B cell (primary cell): ENCODE data around the gene VCL. TPM values are rescaled to one million over a fixed set of nuclear protein-coding genes. Genes with fewer than 3 reads are reported as not detected.

Source experiments
- ATAC-seq: fragments of 200-7000 bp; cut with Tn5 transposase; one replicate; pipeline ENCODE4 v1.10.0; 2021; ENCODE audit warnings: low read depth, mild to moderate bottlenecking, moderate number of reproducible peaks, moderate library complexity
- CTCF ChIA-PET: fragments of 350-600 bp; sonication (Branson Sonifier 250); formaldehyde crosslinking; loops from one replicate; lab custom pipeline; 2021; ENCODE audit warnings: antibody characterized with exemption, inconsistent platforms; lab: Charles Lee
- POLR2A ChIA-PET: fragments of 350-600 bp; sonication (Branson Sonifier 250); formaldehyde crosslinking; loops from one replicate; lab custom pipeline; 2021; ENCODE audit warnings: antibody characterized with exemption; lab: Charles Lee
- DNase-seq: peaks from one replicate; pipeline ENCODE4 v3.0.0; 2013
- H2AFZ ChIP-seq: 2 replicates; pipeline ENCODE4 v1.6.1; 2012; ENCODE audit warnings: mild to moderate bottlenecking, low read depth, low read length; ENCODE audit not compliant: insufficient read depth, poor library complexity, severe bottlenecking
- H3K27ac ChIP-seq, 2 donors: 1 replicate in 1 of 2; 2 replicates in 1 of 2; pipeline ENCODE4 v1.5.1; 2012 to 2013; ENCODE audit warnings: low read length in 2 of 2, mild to moderate bottlenecking in 2 of 2, moderate library complexity in 1 of 2
- H3K27me3 ChIP-seq, 4 experiments: fragments of 200-600 bp in 1 of 4; sonication (generic) in 1 of 4; replicated peaks in 1 of 4; 1 replicate in 2 of 4; 2 replicates in 2 of 4; pipeline versions ENCODE4 v1.6.1 to v1.7.0; 2013 to 2016; ENCODE audit warnings: low read length in 3 of 4, mild to moderate bottlenecking in 2 of 4, mixed read lengths in 1 of 4, moderate library complexity in 1 of 4; ENCODE audit not compliant: insufficient read depth in 4 of 4, control insufficient read depth in 3 of 4; ENCODE audit errors: control extremely low read depth in 1 of 4
- H3K36me3 ChIP-seq, 2 experiments: replicated peaks in 1 of 2; 1 replicate in 1 of 2; 2 replicates in 1 of 2; pipeline versions ENCODE4 v1.6.1 to v1.7.1; 2013; ENCODE audit warnings: low read length in 1 of 2; ENCODE audit not compliant: insufficient read depth in 2 of 2, control insufficient read depth in 1 of 2; ENCODE audit errors: control extremely low read depth in 1 of 2, extremely low read depth in 1 of 2
- H3K4me1 ChIP-seq, 2 donors: fragments of 200-600 bp in 1 of 2; sonication (generic) in 1 of 2; 1 replicate in 1 of 2; 2 replicates in 1 of 2; pipeline versions ENCODE4 v1.5.1 to v1.6.1; 2013 to 2017; ENCODE audit warnings: low read length in 2 of 2; ENCODE audit not compliant: control insufficient read depth in 2 of 2, insufficient read depth in 2 of 2
- H3K4me2 ChIP-seq: replicated peaks from 2 replicates; pipeline ENCODE3; 2012; ENCODE audit warnings: mild to moderate bottlenecking, low read depth, low read length; ENCODE audit not compliant: poor library complexity, severe bottlenecking
- H3K4me3 ChIP-seq, 5 experiments: fragments of 200-600 bp in 1 of 5; sonication (generic) in 1 of 5; 1 replicate in 3 of 5; 2 replicates in 2 of 5; pipeline versions ENCODE4 v1.5.1 to v1.7.0; 2011 to 2016; ENCODE audit warnings: low read length in 4 of 5, mild to moderate bottlenecking in 4 of 5, low read depth in 2 of 5, control low read depth in 1 of 5, moderate library complexity in 1 of 5; ENCODE audit not compliant: insufficient read depth in 1 of 5; ENCODE audit errors: control extremely low read depth in 1 of 5, extremely low read depth in 1 of 5
- H3K79me2 ChIP-seq: fragments of 200-600 bp; sonication (generic); one replicate; pipeline ENCODE4 v1.6.0; 2016; ENCODE audit warnings: low read length; ENCODE audit not compliant: control insufficient read depth, insufficient read depth
- H3K9ac ChIP-seq: fragments of 200-600 bp; sonication (generic); 2 replicates; pipeline ENCODE4 v1.6.1; 2017; ENCODE audit warnings: mild to moderate bottlenecking, low read length, moderate library complexity
- H3K9me3 ChIP-seq, 3 donors: one replicate each; pipeline versions ENCODE4 v1.6.1 to v1.7.1; 2013; ENCODE audit warnings: low read length in 2 of 3; ENCODE audit not compliant: control insufficient read depth in 2 of 3, insufficient read depth in 1 of 3; ENCODE audit errors: control extremely low read depth in 1 of 3
- H4K20me1 ChIP-seq: 2 replicates; pipeline ENCODE4 v1.6.0; 2012; ENCODE audit warnings: mild to moderate bottlenecking, low read length; ENCODE audit not compliant: insufficient read depth, control insufficient read depth, poor library complexity, severe bottlenecking
- H3K27ac Mint-ChIP-seq: one replicate; pipeline ENCODE4 v1.8.0; 2021; ENCODE audit warnings: mixed read lengths
- H3K27me3 Mint-ChIP-seq: one replicate; pipeline ENCODE4 v1.8.0; 2021; ENCODE audit warnings: mixed read lengths
- H3K4me1 Mint-ChIP-seq: one replicate; pipeline ENCODE4 v1.8.0; 2021; ENCODE audit warnings: mixed read lengths
- H3K4me3 Mint-ChIP-seq: one replicate; pipeline ENCODE4 v1.8.0; 2021; ENCODE audit warnings: mixed read lengths
- H3K9me3 Mint-ChIP-seq: one replicate; pipeline ENCODE4 v1.8.0; 2022; ENCODE audit warnings: mixed read lengths; ENCODE audit not compliant: insufficient read depth
- EZH2 ChIP-seq: IDR thresholded peaks from 2 replicates; pipeline ENCODE4 v1.6.1; 2012; ENCODE audit warnings: borderline replicate concordance, low read depth, mild to moderate bottlenecking, moderate library complexity, low read length; ENCODE audit not compliant: insufficient read depth, poor library complexity, severe bottlenecking
- WGBS: methylation state at CpG from one replicate; pipeline ENCODE4 v1.1.5; 2013; ENCODE audit warnings: missing lambda C conversion rate; ENCODE audit not compliant: insufficient coverage; 5-methylcytosine and 5-hydroxymethylcytosine counted together
- intact Hi-C: fragments of 100-400 bp; cut with micrococcal nuclease; formaldehyde crosslinking; loops from one replicate; pipeline ENCODE4 v1.10.0; 2022
- polyA plus RNA-seq: library from polyadenylated mRNA; depleted of rRNA; stranded (reverse); fragments of >200 nt; gene quantifications from 2 replicates; pipeline ENCODE4 v1.2.3, GENCODE V29; 2012
- total RNA-seq, 2 donors: library from RNA; stranded (reverse); fragments of 120-200 nt in 1 of 2; gene quantifications; 1 replicate in 1 of 2; 2 replicates in 1 of 2; pipeline versions ENCODE4 v1.2.3 to v1.2.4, GENCODE V29; 2013 to 2022
- TF ChIP-seq, protein P1 (sequence below): fragments of 200-600 bp; IDR thresholded peaks from one replicate; pipeline ENCODE4 v1.8.0; 2022; ENCODE audit warnings: antibody characterized with exemption, mild to moderate bottlenecking

VCL gene
- total and polyA plus RNA-seq, 2 donors (not counting 1 experiment from before 2014, with no cell fraction given) = 13.1 to 29.8 TPM

DNA sequence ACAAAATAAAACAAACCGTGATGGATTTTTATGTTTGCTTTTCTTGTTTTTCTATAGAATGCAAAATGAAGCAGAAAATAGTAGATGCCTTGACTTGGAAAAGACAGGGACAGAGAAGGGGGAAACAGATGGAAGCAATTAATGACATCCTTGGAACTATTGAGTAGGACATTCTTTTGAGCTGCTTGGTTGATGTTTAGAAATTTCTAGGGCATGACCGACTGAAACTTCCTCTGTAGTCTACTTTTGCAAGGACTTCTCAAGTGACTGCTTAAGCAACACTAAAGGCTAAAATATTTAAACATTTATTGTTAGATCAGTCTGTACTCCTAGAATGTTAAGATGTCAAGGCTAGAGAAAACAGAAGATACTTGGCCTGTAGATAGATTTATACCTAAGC is 49.4 kb downstream of the VCL start:
- no peak for DNase-seq
- H3K27me3 Mint-ChIP-seq = no peaks in the 10 kb centered on the region
- intact Hi-C loops = no loop called here
- peaks cover 10% of the 10 kb centered on the region for H3K79me2 ChIP-seq
- no peaks in the 10 kb centered on the region for H3K9me3 Mint-ChIP-seq
- WGBS = no CpG with 5 or more reads among the region's 2 CpGs
- POLR2A ChIA-PET = interaction anchor here (0.6 kb wide), 1 partner anchor 176 kb away, joined by 4 read pairs; no protein-coding TSS in a partner anchor
- peaks cover 0 to under 1% (median 0%) of the 10 kb centered on the region in 3 donors for H3K9me3 ChIP-seq
- H3K4me3 Mint-ChIP-seq = no peak overlapping the region
- H3K4me3 ChIP-seq = peak overlapping the region in 1 of 5 experiments; percentile 16
- H3K9ac ChIP-seq = no peak overlapping the region
- H2AFZ ChIP-seq = no peak overlapping the region
- peak overlapping the region; percentile 37 for H3K4me2 ChIP-seq
- CTCF ChIA-PET = interaction anchor here (1.0 to 1.5 kb wide), 4 partner anchors 107 to 168 kb away, joined by 3 to 4 read pairs (median 4); no protein-coding TSS in a partner anchor
- H4K20me1 ChIP-seq = no peaks in the 10 kb centered on the region
- peaks cover 0 to 4% of the 10 kb centered on the region in 2 experiments for H3K36me3 ChIP-seq
- peaks cover 27% of the 10 kb centered on the region for H3K4me1 Mint-ChIP-seq
- TF ChIP-seq, protein P1, sequence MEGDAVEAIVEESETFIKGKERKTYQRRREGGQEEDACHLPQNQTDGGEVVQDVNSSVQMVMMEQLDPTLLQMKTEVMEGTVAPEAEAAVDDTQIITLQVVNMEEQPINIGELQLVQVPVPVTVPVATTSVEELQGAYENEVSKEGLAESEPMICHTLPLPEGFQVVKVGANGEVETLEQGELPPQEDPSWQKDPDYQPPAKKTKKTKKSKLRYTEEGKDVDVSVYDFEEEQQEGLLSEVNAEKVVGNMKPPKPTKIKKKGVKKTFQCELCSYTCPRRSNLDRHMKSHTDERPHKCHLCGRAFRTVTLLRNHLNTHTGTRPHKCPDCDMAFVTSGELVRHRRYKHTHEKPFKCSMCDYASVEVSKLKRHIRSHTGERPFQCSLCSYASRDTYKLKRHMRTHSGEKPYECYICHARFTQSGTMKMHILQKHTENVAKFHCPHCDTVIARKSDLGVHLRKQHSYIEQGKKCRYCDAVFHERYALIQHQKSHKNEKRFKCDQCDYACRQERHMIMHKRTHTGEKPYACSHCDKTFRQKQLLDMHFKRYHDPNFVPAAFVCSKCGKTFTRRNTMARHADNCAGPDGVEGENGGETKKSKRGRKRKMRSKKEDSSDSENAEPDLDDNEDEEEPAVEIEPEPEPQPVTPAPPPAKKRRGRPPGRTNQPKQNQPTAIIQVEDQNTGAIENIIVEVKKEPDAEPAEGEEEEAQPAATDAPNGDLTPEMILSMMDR = no peak
- no peak for TF ChIP-seq EZH2
- H3K27me3 ChIP-seq = no peaks in the 10 kb centered on the region
- no peak overlapping the region for H3K27ac Mint-ChIP-seq
- no peak for ATAC-seq
- H3K4me1 ChIP-seq = peaks cover 5 to 12% of the 10 kb centered on the region in 2 donors
- H3K27ac ChIP-seq = no peak overlapping the region

DNA sequence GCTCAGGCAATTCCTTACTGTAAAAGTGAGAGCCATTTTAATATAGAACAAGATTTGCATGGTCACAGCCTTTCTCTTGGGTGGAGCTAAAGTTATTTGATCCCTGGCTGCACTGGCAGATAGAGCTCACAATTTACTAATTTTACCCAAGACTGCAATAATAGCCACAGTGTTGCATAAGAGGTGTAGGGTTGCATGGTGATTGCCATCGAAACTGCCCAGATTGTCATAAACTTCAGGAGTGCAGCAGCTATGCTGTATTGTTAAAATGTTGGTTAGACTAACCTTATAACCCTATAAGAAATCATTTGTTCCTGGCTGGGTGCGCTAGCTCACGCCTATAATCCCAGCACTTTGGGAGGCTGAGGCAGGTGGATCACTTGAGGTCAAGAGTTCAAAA is 50.0 kb downstream of the VCL start:
- peaks cover 13% of the 10 kb centered on the region for H3K79me2 ChIP-seq
- no peaks in the 10 kb centered on the region for H4K20me1 ChIP-seq
- no peaks in the 10 kb centered on the region for H3K9me3 Mint-ChIP-seq
- no peak overlapping the region for H3K27ac ChIP-seq
- H2AFZ ChIP-seq = no peak overlapping the region
- TF ChIP-seq, protein P1 = no peak
- TF ChIP-seq EZH2 = no peak
- H3K27me3 ChIP-seq = no peaks in the 10 kb centered on the region
- H3K36me3 ChIP-seq = peaks cover 0 to 4% of the 10 kb centered on the region in 2 experiments
- peak overlapping the region in 1 of 5 experiments; percentile 16 for H3K4me3 ChIP-seq
- WGBS = no CpG with 5 or more reads among the region's 3 CpGs
- H3K27me3 Mint-ChIP-seq = no peaks in the 10 kb centered on the region
- ChIA-PET POLR2A (interaction anchor here (0.6 kb wide), 1 partner anchor 176 kb away, joined by 4 read pairs; no protein-coding TSS in a partner anchor), CTCF (interaction anchor here (1.0 to 1.5 kb wide), 4 partner anchors 107 to 168 kb away, joined by 3 to 4 read pairs (median 4); no protein-coding TSS in a partner anchor)
- H3K27ac Mint-ChIP-seq = no peak overlapping the region
- H3K9ac ChIP-seq = no peak overlapping the region
- H3K4me3 Mint-ChIP-seq = no peak overlapping the region
- H3K9me3 ChIP-seq = peaks cover 0 to 3% (median 0%) of the 10 kb centered on the region in 3 donors
- H3K4me1 ChIP-seq = peaks cover 5 to 12% of the 10 kb centered on the region in 2 donors
- H3K4me1 Mint-ChIP-seq = peaks cover 27% of the 10 kb centered on the region
- no peak for ATAC-seq
- intact Hi-C loops = no loop called here
- no peak for DNase-seq
- H3K4me2 ChIP-seq = peak overlapping the region; percentile 37
